GM21526 (cell line): ENCODE measurements around the gene MMP2.

Experiments
- ATAC-seq: cut with Tn5 transposase; IDR thresholded peaks from one replicate; pipeline ENCODE4 v1.9.1; 2021; ENCODE audit warnings: moderate library complexity; ENCODE audit not compliant: unreplicated experiment, low FRiP score

MMP2 gene

GRCh38 chr16:55478827-55479429 lies at the start of gene MMP2:
MMP2 (plus strand) TSS chr16:55479198; CDS start chr16:55479480, 282 bp downstream.
- ATAC-seq: no peak

GRCh38 chr16:55433030-55433429 lies 46.0 kb upstream of the MMP2 start:
- ATAC-seq: no peak

- ATAC-seq: no peak
Measured at GRCh38 chr16:55433535-55433934, 45.5 kb upstream of the MMP2 start.

GRCh38 chr16:55434000-55434399 lies 45.0 kb upstream of the MMP2 start:
- ATAC-seq: no peak

- ATAC-seq: no peak
Measured at GRCh38 chr16:55435387-55435786, 43.6 kb upstream of the MMP2 start.

GRCh38 chr16:55436587-55436986 lies 42.4 kb upstream of the MMP2 start:
- ATAC-seq: no peak

- ATAC-seq: no peak
Measured at GRCh38 chr16:55437625-55438024, 41.4 kb upstream of the MMP2 start.

- no peak for ATAC-seq
Measured at GRCh38 chr16:55438281-55438680, 40.7 kb upstream of the MMP2 start.

GRCh38 chr16:55439101-55439690 lies 39.8 kb upstream of the MMP2 start:
- ATAC-seq: no peak

GRCh38 chr16:55443434-55444346 lies 35.3 kb upstream of the MMP2 start:
- ATAC-seq: no peak

- no peak for ATAC-seq
Measured at GRCh38 chr16:55444754-55445485, 34.1 kb upstream of the MMP2 start.

GRCh38 chr16:55447231-55447630 lies 31.8 kb upstream of the MMP2 start:
- no peak for ATAC-seq

- no peak for ATAC-seq
Measured at GRCh38 chr16:55452996-55453395, 26.0 kb upstream of the MMP2 start.

GRCh38 chr16:55453909-55454308 lies 25.1 kb upstream of the MMP2 start:
- no peak for ATAC-seq

- no peak for ATAC-seq
Measured at GRCh38 chr16:55454861-55455260, 24.1 kb upstream of the MMP2 start.

- no peak for ATAC-seq
Measured at GRCh38 chr16:55462241-55462640, 16.8 kb upstream of the MMP2 start.

- no peak for ATAC-seq
Measured at GRCh38 chr16:55464375-55464774, 14.6 kb upstream of the MMP2 start.

- ATAC-seq: peak; percentile 94
Measured at GRCh38 chr16:55465077-55465896, 13.7 kb upstream of the MMP2 start.

GRCh38 chr16:55466209-55466608 lies 12.8 kb upstream of the MMP2 start:
- ATAC-seq: no peak

- ATAC-seq: no peak
Measured at GRCh38 chr16:55467898-55468297, 11.1 kb upstream of the MMP2 start.
